HEK293 (cell line): ENCODE measurements around the gene GPHN.

Source experiments
- CTCF ChIA-PET: fragments of 350-600 bp; formaldehyde crosslinking; extraction: SDS; loops from one replicate; lab custom pipeline; 2021; ENCODE audit warnings: antibody characterized with exemption; lab: Yijun Ruan, JAX
- POLR2A ChIA-PET: fragments of 300-600 bp; formaldehyde crosslinking; extraction: SDS; loops from one replicate; lab custom pipeline; 2020; ENCODE audit warnings: antibody characterized with exemption, inconsistent platforms; lab: Yijun Ruan, JAX
- H3K27ac ChIP-seq: fragments of 200-500 bp; sonication (Bioruptor generic); 2 replicates; pipeline ENCODE4 v1.5.1; 2014; ENCODE audit warnings: low read depth, low read length, control low read depth, inconsistent platforms; ENCODE audit errors: extremely low read depth
- H3K36me3 ChIP-seq, 2 experiments: fragments of 200-500 bp in 1 of 2; sonication (Bioruptor generic) in 1 of 2; 1 replicate in 1 of 2; 2 replicates in 1 of 2; pipeline ENCODE4 v1.5.1; 2014 to 2017; ENCODE audit warnings: inconsistent platforms in 2 of 2, low read length in 2 of 2; ENCODE audit not compliant: control insufficient read depth in 2 of 2, insufficient read depth in 1 of 2
- H3K4me1 ChIP-seq: fragments of 200-500 bp; sonication (Bioruptor generic); 2 replicates; pipeline ENCODE4 v1.5.1; 2014; ENCODE audit warnings: mild to moderate bottlenecking, low read length, inconsistent platforms; ENCODE audit not compliant: control insufficient read depth, insufficient read depth
- H3K4me3 ChIP-seq: 2 replicates; pipeline ENCODE4 v1.5.1; 2011; ENCODE audit warnings: low read depth, mild to moderate bottlenecking, control low read depth, low read length, moderate library complexity
- H3K9me3 ChIP-seq: fragments of 200-500 bp; sonication (Bioruptor generic); 2 replicates; pipeline ENCODE4 v1.5.1; 2014; ENCODE audit warnings: low read depth, low read length, inconsistent platforms; ENCODE audit not compliant: control insufficient read depth, insufficient read depth
- BCL11A ChIP-seq: fragments of 450-650 bp; formaldehyde crosslinking; IDR thresholded peaks from 2 replicates; pipeline ENCODE4 v1.5.1; 2016; ENCODE audit warnings: low read depth, missing biosample characterization, missing genetic modification characterization
- OSR2 ChIP-seq: fragments of 450-650 bp; formaldehyde crosslinking; IDR thresholded peaks from 2 replicates; pipeline ENCODE4 v1.5.1; 2016; ENCODE audit warnings: missing biosample characterization, missing genetic modification characterization
- SALL2 ChIP-seq: fragments of 450-650 bp; formaldehyde crosslinking; IDR thresholded peaks from 2 replicates; pipeline ENCODE4 v1.5.0; 2017; ENCODE audit warnings: missing biosample characterization, mild to moderate bottlenecking, missing genetic modification characterization, borderline replicate concordance
- ZBTB17 ChIP-seq: fragments of 450-650 bp; formaldehyde crosslinking; IDR thresholded peaks from 2 replicates; pipeline ENCODE4 v1.5.1; 2016; ENCODE audit warnings: missing biosample characterization, missing genetic modification characterization
- ZBTB20 ChIP-seq: fragments of 450-650 bp; formaldehyde crosslinking; IDR thresholded peaks from 2 replicates; pipeline ENCODE4 v1.5.1; 2016; ENCODE audit warnings: missing biosample characterization, missing genetic modification characterization
- ZBTB48 ChIP-seq: fragments of 450-650 bp; formaldehyde crosslinking; IDR thresholded peaks from 2 replicates; pipeline ENCODE4 v1.5.1; 2016; ENCODE audit warnings: missing biosample characterization, missing genetic modification characterization
- ZNF10 ChIP-seq: fragments of 450-650 bp; formaldehyde crosslinking; IDR thresholded peaks from 2 replicates; pipeline ENCODE4 v1.5.1; 2017; ENCODE audit warnings: missing biosample characterization, missing genetic modification characterization
- ZNF157 ChIP-seq: fragments of 450-650 bp; formaldehyde crosslinking; IDR thresholded peaks from 2 replicates; pipeline ENCODE4 v1.5.1; 2016; ENCODE audit warnings: missing biosample characterization, missing genetic modification characterization
- ZNF2 ChIP-seq: fragments of 450-650 bp; formaldehyde crosslinking; IDR thresholded peaks from 2 replicates; pipeline ENCODE4 v1.5.1; 2016; ENCODE audit warnings: missing biosample characterization, missing genetic modification characterization
- ZNF555 ChIP-seq: fragments of 450-650 bp; formaldehyde crosslinking; conservative IDR thresholded peaks from 2 replicates; pipeline ENCODE4 v1.5.1; 2017; ENCODE audit warnings: missing biosample characterization, mild to moderate bottlenecking, missing genetic modification characterization, inconsistent platforms
- ZNF560 ChIP-seq: fragments of 450-650 bp; formaldehyde crosslinking; IDR thresholded peaks from 2 replicates; pipeline ENCODE4 v1.5.1; 2017; ENCODE audit warnings: missing biosample characterization, missing genetic modification characterization, borderline replicate concordance
- ZNF670 ChIP-seq: fragments of 450-650 bp; formaldehyde crosslinking; IDR thresholded peaks from 2 replicates; pipeline ENCODE4 v1.5.1; 2016; ENCODE audit warnings: missing biosample characterization, missing genetic modification characterization, low read depth
- ZNF776 ChIP-seq: fragments of 450-650 bp; formaldehyde crosslinking; IDR thresholded peaks from 2 replicates; pipeline ENCODE4 v1.5.0; 2017; ENCODE audit warnings: missing biosample characterization, missing genetic modification characterization, borderline replicate concordance
- ZXDB ChIP-seq: fragments of 450-650 bp; formaldehyde crosslinking; IDR thresholded peaks from 2 replicates; pipeline ENCODE4 v1.5.1; 2016; ENCODE audit warnings: missing biosample characterization, missing genetic modification characterization
- TF ChIP-seq, protein P1 (sequence below): sonication (generic); formaldehyde crosslinking; IDR thresholded peaks from 2 replicates; pipeline ENCODE4 v1.8.1; 2022; ENCODE audit warnings: mild to moderate bottlenecking, moderate library complexity, missing genetic modification reagents
- TF ChIP-seq, protein P2 (sequence below): fragments of 450-650 bp; formaldehyde crosslinking; IDR thresholded peaks from 2 replicates; pipeline ENCODE4 v1.5.1; 2016; ENCODE audit warnings: missing biosample characterization, missing genetic modification characterization, borderline replicate concordance
- TF ChIP-seq, protein P3 (sequence below): fragments of 450-650 bp; formaldehyde crosslinking; IDR thresholded peaks from 2 replicates; pipeline ENCODE4 v1.5.1; 2016; ENCODE audit warnings: missing biosample characterization, missing genetic modification characterization
- TF ChIP-seq, protein P4 (sequence below): fragments of 450-650 bp; formaldehyde crosslinking; IDR thresholded peaks from 2 replicates; pipeline ENCODE4 v1.5.1; 2016; ENCODE audit warnings: missing biosample characterization, missing genetic modification characterization
- TF ChIP-seq, protein P5 (sequence below): fragments of 450-650 bp; formaldehyde crosslinking; IDR thresholded peaks from 2 replicates; pipeline ENCODE4 v1.5.1; 2016; ENCODE audit warnings: missing biosample characterization, missing genetic modification characterization

GPHN gene

DNA sequence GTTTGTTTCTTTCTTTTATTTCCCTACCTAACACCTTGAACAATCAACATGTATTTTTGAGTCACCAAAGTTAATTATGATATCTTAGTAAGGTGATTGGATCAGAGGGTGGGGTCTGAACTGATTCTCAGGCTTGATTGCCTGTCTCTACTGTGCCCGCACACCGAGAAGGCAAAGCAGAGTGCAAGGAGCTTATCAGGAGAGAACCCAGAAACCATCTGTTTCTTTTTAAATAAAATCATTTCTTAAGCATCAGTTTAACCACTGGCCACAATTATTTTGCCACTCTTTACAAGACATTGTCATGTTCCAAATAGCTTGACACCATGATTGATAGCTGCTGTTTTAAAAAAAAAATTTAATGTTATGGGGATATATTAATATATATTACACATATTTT is 684.4 kb downstream of the GPHN start:
- Histone ChIP-seq H3K27ac (no peak overlapping the region), H3K4me3 (no peak overlapping the region), H3K4me1 (peaks cover 12% of the 10 kb centered on the region), H3K9me3 (no peaks in the 10 kb centered on the region), H3K36me3 (no peaks in the 10 kb centered on the region)
- CTCF ChIA-PET, result interaction anchor here (1.1 kb wide), 1 partner anchor 25 kb away, joined by 4 read pairs; no protein-coding TSS in a partner anchor
- POLR2A ChIA-PET, result interaction anchor here (0.9 kb wide), 1 partner anchor 24 kb away, joined by 3 read pairs; no protein-coding TSS in a partner anchor
- TF ChIP-seq ZNF670 (tag by site-specific recombination), result no peak
- TF ChIP-seq ZNF157 (tag by site-specific recombination), result no peak
- TF ChIP-seq ZNF2 (tag by site-specific recombination), result no peak

DNA sequence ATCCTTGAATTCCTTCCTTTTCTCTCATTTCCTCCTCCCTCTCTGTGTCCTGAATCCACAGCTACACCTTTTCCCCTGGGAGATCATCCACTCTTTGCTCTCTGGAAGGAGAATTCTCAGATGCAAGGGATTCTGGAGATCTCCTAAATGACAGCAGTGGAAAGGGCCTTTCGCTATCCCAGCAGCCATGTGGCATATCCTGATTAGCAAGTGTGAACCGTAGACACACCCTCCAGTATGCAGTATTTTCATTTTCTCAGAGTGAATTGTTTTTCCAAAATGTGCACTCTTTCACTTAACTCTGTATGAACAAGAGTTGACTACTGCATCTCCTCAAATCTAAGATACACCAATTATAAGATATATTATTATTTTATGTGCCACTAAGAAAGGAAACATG is 687.3 kb downstream of the GPHN start:
- ChIA-PET POLR2A (no interaction called here), CTCF (no interaction called here)
- Histone ChIP-seq H3K4me1 (no peaks in the 10 kb centered on the region), H3K4me3 (no peak overlapping the region), H3K27ac (no peak overlapping the region), H3K36me3 (no peaks in the 10 kb centered on the region), H3K9me3 (no peaks in the 10 kb centered on the region)
- no peak for TF ChIP-seq ZBTB48 (tag by site-specific recombination)
- TF ChIP-seq ZNF776 (tag by site-specific recombination), result no peak
- TF ChIP-seq ZXDB (tag by site-specific recombination), result no peak
- TF ChIP-seq OSR2 (tag by site-specific recombination), result no peak
- TF ChIP-seq, protein P1, sequence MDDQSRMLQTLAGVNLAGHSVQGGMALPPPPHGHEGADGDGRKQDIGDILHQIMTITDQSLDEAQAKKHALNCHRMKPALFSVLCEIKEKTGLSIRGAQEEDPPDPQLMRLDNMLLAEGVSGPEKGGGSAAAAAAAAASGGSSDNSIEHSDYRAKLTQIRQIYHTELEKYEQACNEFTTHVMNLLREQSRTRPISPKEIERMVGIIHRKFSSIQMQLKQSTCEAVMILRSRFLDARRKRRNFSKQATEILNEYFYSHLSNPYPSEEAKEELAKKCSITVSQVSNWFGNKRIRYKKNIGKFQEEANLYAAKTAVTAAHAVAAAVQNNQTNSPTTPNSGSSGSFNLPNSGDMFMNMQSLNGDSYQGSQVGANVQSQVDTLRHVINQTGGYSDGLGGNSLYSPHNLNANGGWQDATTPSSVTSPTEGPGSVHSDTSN (CRISPR knock-in tag), result no peak
- no peak for TF ChIP-seq SALL2 (tag by site-specific recombination)
- TF ChIP-seq, protein P2, sequence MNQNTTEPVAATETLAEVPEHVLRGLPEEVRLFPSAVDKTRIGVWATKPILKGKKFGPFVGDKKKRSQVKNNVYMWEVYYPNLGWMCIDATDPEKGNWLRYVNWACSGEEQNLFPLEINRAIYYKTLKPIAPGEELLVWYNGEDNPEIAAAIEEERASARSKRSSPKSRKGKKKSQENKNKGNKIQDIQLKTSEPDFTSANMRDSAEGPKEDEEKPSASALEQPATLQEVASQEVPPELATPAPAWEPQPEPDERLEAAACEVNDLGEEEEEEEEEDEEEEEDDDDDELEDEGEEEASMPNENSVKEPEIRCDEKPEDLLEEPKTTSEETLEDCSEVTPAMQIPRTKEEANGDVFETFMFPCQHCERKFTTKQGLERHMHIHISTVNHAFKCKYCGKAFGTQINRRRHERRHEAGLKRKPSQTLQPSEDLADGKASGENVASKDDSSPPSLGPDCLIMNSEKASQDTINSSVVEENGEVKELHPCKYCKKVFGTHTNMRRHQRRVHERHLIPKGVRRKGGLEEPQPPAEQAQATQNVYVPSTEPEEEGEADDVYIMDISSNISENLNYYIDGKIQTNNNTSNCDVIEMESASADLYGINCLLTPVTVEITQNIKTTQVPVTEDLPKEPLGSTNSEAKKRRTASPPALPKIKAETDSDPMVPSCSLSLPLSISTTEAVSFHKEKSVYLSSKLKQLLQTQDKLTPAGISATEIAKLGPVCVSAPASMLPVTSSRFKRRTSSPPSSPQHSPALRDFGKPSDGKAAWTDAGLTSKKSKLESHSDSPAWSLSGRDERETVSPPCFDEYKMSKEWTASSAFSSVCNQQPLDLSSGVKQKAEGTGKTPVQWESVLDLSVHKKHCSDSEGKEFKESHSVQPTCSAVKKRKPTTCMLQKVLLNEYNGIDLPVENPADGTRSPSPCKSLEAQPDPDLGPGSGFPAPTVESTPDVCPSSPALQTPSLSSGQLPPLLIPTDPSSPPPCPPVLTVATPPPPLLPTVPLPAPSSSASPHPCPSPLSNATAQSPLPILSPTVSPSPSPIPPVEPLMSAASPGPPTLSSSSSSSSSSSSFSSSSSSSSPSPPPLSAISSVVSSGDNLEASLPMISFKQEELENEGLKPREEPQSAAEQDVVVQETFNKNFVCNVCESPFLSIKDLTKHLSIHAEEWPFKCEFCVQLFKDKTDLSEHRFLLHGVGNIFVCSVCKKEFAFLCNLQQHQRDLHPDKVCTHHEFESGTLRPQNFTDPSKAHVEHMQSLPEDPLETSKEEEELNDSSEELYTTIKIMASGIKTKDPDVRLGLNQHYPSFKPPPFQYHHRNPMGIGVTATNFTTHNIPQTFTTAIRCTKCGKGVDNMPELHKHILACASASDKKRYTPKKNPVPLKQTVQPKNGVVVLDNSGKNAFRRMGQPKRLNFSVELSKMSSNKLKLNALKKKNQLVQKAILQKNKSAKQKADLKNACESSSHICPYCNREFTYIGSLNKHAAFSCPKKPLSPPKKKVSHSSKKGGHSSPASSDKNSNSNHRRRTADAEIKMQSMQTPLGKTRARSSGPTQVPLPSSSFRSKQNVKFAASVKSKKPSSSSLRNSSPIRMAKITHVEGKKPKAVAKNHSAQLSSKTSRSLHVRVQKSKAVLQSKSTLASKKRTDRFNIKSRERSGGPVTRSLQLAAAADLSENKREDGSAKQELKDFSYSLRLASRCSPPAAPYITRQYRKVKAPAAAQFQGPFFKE, result no peak
- TF ChIP-seq, protein P3, sequence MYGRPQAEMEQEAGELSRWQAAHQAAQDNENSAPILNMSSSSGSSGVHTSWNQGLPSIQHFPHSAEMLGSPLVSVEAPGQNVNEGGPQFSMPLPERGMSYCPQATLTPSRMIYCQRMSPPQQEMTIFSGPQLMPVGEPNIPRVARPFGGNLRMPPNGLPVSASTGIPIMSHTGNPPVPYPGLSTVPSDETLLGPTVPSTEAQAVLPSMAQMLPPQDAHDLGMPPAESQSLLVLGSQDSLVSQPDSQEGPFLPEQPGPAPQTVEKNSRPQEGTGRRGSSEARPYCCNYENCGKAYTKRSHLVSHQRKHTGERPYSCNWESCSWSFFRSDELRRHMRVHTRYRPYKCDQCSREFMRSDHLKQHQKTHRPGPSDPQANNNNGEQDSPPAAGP (tag by site-specific recombination), result no peak
- TF ChIP-seq ZNF555, result no peak
- TF ChIP-seq ZNF10 (tag by site-specific recombination), result no peak
- no peak for TF ChIP-seq ZNF560 (tag by site-specific recombination)
- TF ChIP-seq ZBTB20, result no peak
- TF ChIP-seq ZBTB17 (tag by site-specific recombination), result no peak
- TF ChIP-seq, protein P4, sequence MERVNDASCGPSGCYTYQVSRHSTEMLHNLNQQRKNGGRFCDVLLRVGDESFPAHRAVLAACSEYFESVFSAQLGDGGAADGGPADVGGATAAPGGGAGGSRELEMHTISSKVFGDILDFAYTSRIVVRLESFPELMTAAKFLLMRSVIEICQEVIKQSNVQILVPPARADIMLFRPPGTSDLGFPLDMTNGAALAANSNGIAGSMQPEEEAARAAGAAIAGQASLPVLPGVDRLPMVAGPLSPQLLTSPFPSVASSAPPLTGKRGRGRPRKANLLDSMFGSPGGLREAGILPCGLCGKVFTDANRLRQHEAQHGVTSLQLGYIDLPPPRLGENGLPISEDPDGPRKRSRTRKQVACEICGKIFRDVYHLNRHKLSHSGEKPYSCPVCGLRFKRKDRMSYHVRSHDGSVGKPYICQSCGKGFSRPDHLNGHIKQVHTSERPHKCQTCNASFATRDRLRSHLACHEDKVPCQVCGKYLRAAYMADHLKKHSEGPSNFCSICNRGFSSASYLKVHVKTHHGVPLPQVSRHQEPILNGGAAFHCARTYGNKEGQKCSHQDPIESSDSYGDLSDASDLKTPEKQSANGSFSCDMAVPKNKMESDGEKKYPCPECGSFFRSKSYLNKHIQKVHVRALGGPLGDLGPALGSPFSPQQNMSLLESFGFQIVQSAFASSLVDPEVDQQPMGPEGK, result no peak
- TF ChIP-seq BCL11A (tag by site-specific recombination), result no peak
- TF ChIP-seq, protein P5, sequence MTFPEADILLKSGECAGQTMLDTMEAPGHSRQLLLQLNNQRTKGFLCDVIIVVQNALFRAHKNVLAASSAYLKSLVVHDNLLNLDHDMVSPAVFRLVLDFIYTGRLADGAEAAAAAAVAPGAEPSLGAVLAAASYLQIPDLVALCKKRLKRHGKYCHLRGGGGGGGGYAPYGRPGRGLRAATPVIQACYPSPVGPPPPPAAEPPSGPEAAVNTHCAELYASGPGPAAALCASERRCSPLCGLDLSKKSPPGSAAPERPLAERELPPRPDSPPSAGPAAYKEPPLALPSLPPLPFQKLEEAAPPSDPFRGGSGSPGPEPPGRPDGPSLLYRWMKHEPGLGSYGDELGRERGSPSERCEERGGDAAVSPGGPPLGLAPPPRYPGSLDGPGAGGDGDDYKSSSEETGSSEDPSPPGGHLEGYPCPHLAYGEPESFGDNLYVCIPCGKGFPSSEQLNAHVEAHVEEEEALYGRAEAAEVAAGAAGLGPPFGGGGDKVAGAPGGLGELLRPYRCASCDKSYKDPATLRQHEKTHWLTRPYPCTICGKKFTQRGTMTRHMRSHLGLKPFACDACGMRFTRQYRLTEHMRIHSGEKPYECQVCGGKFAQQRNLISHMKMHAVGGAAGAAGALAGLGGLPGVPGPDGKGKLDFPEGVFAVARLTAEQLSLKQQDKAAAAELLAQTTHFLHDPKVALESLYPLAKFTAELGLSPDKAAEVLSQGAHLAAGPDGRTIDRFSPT (tag by site-specific recombination), result no peak
